H1 (cell line): ENCODE results near the gene HJURP. TPM values are rescaled to one million over a fixed set of nuclear protein-coding genes. Genes with fewer than 3 reads are reported as not detected.

Source experiments
- BRCA1 ChIP-seq: IDR thresholded peaks from 2 replicates; pipeline ENCODE4 v1.6.1; 2012; ENCODE audit warnings: low read depth, low read length, improper control_type of control experiment
- EGR1 ChIP-seq: IDR thresholded peaks from 2 replicates; pipeline ENCODE4 v1.6.1; 2011; ENCODE audit warnings: low read depth, low read length, borderline replicate concordance
- EZH2 ChIP-seq: fragments of 200-600 bp; sonication (generic); IDR thresholded peaks from 2 replicates; pipeline ENCODE4 v1.7.1; 2012; ENCODE audit warnings: low read depth, mild to moderate bottlenecking, moderate library complexity, low read length, inconsistent platforms; ENCODE audit not compliant: severe bottlenecking
- KDM5A ChIP-seq: fragments of 200-600 bp; IDR thresholded peaks from 2 replicates; pipeline ENCODE4 v1.7.1; 2012; ENCODE audit warnings: mild to moderate bottlenecking, low read length, inconsistent platforms, mixed read lengths
- NANOG ChIP-seq: IDR thresholded peaks from 2 replicates; pipeline ENCODE4 v1.6.1; 2011; ENCODE audit warnings: low read length, low read depth, mild to moderate bottlenecking, inconsistent platforms; ENCODE audit not compliant: insufficient read depth, poor library complexity, severe bottlenecking
- SIN3A ChIP-seq, 2 experiments: IDR thresholded peaks in 1 of 2; conservative IDR thresholded peaks in 1 of 2; 2 replicates each; pipeline ENCODE4 v1.6.1; 2011 to 2012; ENCODE audit warnings: low read length in 2 of 2, improper control_type of control experiment in 1 of 2, low read depth in 1 of 2, mild to moderate bottlenecking in 1 of 2
- polyA plus RNA-seq, 7 experiments: library from polyadenylated mRNA; depleted of rRNA in 3 of 7; stranded (reverse) in 5 of 7; unstranded in 2 of 7; fragments of >200 nt in 5 of 7; fragments of 200-250 nt in 2 of 7; gene quantifications; 1 replicate in 5 of 7; 2 replicates in 1 of 7; 4 replicates in 1 of 7; pipeline versions ENCODE4 v1.2.1 to v1.2.3, GENCODE V29; 2011 to 2013; ENCODE audit warnings: missing spikeins in 2 of 7, mixed read lengths in 2 of 7
- total RNA-seq: library from RNA; stranded (reverse); fragmentation: NEBNext Ultra II Directional; extraction: Animal tissue kit (Norgen Biotek cat#: 25700); gene quantifications from 2 replicates; pipeline ENCODE4 v1.2.1, GENCODE V29; 2021
- TF ChIP-seq, protein P1 (sequence below): fragments of 300-600 bp; sonication (generic); IDR thresholded peaks from 2 replicates; pipeline ENCODE4 v1.7.1; 2012; ENCODE audit warnings: low read length, moderate library complexity, mild to moderate bottlenecking, inconsistent platforms; ENCODE audit not compliant: insufficient replicate concordance

Gene HJURP
- total and polyA plus RNA-seq, 2 of the 8 experiments (the other 6 are each of a cell fraction or from before 2014, with no cell fraction given) = 49.3 to 60.5 TPM

GRCh38 chr2:233845301-233846060 is 8.9 kb downstream of the HJURP start (continued):
- TF ChIP-seq, protein P1, sequence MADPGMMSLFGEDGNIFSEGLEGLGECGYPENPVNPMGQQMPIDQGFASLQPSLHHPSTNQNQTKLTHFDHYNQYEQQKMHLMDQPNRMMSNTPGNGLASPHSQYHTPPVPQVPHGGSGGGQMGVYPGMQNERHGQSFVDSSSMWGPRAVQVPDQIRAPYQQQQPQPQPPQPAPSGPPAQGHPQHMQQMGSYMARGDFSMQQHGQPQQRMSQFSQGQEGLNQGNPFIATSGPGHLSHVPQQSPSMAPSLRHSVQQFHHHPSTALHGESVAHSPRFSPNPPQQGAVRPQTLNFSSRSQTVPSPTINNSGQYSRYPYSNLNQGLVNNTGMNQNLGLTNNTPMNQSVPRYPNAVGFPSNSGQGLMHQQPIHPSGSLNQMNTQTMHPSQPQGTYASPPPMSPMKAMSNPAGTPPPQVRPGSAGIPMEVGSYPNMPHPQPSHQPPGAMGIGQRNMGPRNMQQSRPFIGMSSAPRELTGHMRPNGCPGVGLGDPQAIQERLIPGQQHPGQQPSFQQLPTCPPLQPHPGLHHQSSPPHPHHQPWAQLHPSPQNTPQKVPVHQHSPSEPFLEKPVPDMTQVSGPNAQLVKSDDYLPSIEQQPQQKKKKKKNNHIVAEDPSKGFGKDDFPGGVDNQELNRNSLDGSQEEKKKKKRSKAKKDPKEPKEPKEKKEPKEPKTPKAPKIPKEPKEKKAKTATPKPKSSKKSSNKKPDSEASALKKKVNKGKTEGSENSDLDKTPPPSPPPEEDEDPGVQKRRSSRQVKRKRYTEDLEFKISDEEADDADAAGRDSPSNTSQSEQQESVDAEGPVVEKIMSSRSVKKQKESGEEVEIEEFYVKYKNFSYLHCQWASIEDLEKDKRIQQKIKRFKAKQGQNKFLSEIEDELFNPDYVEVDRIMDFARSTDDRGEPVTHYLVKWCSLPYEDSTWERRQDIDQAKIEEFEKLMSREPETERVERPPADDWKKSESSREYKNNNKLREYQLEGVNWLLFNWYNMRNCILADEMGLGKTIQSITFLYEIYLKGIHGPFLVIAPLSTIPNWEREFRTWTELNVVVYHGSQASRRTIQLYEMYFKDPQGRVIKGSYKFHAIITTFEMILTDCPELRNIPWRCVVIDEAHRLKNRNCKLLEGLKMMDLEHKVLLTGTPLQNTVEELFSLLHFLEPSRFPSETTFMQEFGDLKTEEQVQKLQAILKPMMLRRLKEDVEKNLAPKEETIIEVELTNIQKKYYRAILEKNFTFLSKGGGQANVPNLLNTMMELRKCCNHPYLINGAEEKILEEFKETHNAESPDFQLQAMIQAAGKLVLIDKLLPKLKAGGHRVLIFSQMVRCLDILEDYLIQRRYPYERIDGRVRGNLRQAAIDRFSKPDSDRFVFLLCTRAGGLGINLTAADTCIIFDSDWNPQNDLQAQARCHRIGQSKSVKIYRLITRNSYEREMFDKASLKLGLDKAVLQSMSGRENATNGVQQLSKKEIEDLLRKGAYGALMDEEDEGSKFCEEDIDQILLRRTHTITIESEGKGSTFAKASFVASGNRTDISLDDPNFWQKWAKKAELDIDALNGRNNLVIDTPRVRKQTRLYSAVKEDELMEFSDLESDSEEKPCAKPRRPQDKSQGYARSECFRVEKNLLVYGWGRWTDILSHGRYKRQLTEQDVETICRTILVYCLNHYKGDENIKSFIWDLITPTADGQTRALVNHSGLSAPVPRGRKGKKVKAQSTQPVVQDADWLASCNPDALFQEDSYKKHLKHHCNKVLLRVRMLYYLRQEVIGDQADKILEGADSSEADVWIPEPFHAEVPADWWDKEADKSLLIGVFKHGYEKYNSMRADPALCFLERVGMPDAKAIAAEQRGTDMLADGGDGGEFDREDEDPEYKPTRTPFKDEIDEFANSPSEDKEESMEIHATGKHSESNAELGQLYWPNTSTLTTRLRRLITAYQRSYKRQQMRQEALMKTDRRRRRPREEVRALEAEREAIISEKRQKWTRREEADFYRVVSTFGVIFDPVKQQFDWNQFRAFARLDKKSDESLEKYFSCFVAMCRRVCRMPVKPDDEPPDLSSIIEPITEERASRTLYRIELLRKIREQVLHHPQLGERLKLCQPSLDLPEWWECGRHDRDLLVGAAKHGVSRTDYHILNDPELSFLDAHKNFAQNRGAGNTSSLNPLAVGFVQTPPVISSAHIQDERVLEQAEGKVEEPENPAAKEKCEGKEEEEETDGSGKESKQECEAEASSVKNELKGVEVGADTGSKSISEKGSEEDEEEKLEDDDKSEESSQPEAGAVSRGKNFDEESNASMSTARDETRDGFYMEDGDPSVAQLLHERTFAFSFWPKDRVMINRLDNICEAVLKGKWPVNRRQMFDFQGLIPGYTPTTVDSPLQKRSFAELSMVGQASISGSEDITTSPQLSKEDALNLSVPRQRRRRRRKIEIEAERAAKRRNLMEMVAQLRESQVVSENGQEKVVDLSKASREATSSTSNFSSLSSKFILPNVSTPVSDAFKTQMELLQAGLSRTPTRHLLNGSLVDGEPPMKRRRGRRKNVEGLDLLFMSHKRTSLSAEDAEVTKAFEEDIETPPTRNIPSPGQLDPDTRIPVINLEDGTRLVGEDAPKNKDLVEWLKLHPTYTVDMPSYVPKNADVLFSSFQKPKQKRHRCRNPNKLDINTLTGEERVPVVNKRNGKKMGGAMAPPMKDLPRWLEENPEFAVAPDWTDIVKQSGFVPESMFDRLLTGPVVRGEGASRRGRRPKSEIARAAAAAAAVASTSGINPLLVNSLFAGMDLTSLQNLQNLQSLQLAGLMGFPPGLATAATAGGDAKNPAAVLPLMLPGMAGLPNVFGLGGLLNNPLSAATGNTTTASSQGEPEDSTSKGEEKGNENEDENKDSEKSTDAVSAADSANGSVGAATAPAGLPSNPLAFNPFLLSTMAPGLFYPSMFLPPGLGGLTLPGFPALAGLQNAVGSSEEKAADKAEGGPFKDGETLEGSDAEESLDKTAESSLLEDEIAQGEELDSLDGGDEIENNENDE = no peak
- TF ChIP-seq BRCA1 (no peak), EGR1 (no peak), SIN3A (conservative IDR thresholded peaks at IDR 0.05 in 1 of 2, IDR thresholded peaks at IDR 0.05 in 1 of 2; ENCODE audit: low read depth in 1 of 2, low read length in 2 of 2) (no peak), NANOG (no peak), KDM5A (no peak), EZH2 (no peak)
